ENCODE data around the gene SYT2. TPM values are rescaled to one million over a fixed set of nuclear protein-coding genes. Genes with fewer than 3 reads are reported as not detected.

Gene SYT2
- polyA plus RNA-seq, 1 of the 3 experiments (the other 2 are of a cell fraction), result 0.03 TPM

DNA sequence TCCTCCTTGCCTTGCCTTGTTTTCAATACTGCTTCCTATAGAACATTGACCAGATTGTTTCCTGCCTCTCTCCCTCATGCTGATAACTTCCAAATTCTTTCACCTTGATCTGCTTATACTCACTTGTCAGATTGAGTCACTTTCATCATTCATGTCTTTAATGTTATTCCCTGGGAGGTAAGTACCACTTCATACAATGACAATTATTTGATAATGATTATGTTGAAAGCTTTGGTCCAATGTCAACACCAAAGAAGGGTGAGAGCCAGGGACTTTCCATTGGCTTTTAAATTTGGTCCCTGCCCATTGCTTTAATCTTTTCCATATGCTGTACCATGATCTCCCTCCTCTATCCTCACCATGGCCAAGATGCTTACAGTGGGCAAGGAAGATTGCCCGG lies 137.4 kb downstream of the SYT2 start:
- H4K20me1 ChIP-seq (ENCODE audit: insufficient read depth), result no peaks in the 10 kb centered on the region
- peaks cover 46 to 60% of the 10 kb centered on the region in 2 experiments for H3K4me1 ChIP-seq (ENCODE audit: control insufficient read depth in 1 of 2, insufficient read depth in 2 of 2, low read depth in 1 of 2, low read length in 1 of 2)
- H3F3A ChIP-seq (replicated peaks; ENCODE audit: insufficient read depth), result peaks cover 25% of the 10 kb centered on the region
- 96% methylated on average over 1 of the region's 1 CpG for WGBS (ENCODE audit: low lambda C conversion rate)
- H3K79me2 ChIP-seq (ENCODE audit: insufficient read depth), result no peaks in the 10 kb centered on the region
- no peak overlapping the region for H3K9ac ChIP-seq
- H3K27ac ChIP-seq (ENCODE audit: low read depth in 2 of 2, low read length in 1 of 2), result peak overlapping the region in 1 of 2 experiments; percentile 61; a peak in 2 of 4 replicates
- H3K4me2 ChIP-seq, result no peak overlapping the region
- CTCF ChIA-PET, result interaction anchor here (1.4 to 4.0 kb wide), 6 partner anchors 11 to 147 kb away, joined by 3 to 23 read pairs (median 16); no protein-coding TSS in a partner anchor
- H3K4me3 ChIP-seq (ENCODE audit: low read depth in 2 of 2, low read length in 1 of 2), result no peak overlapping the region
- POLR2A ChIA-PET, result no interaction called here
- DNase-seq, result no peak
- no peaks in the 10 kb centered on the region for H3K27me3 ChIP-seq (ENCODE audit: insufficient read depth)
- no peaks in the 10 kb centered on the region for H3K9me3 ChIP-seq
- TF ChIP-seq TCF12 (IDR thresholded peaks at IDR 0.05) (peak; percentile 89), POLR2AphosphoS5 (IDR thresholded peaks at IDR 0.05; ENCODE audit: low read depth, low read length) (peak; percentile 41; the same call in 1 of the 2 replicates), EP300 (IDR thresholded peaks at IDR 0.05; ENCODE audit: borderline replicate concordance in 1 of 2, low read depth in 1 of 2, low read length in 1 of 2) (peak; percentile 37 to 67; a peak in 3 of 4 replicates), RFX5 (IDR thresholded peaks at IDR 0.05; ENCODE audit: low read length) (no peak), TEAD4 (IDR thresholded peaks at IDR 0.05; ENCODE audit: borderline replicate concordance, insufficient read depth) (no peak)
- TF ChIP-seq, protein P1, sequence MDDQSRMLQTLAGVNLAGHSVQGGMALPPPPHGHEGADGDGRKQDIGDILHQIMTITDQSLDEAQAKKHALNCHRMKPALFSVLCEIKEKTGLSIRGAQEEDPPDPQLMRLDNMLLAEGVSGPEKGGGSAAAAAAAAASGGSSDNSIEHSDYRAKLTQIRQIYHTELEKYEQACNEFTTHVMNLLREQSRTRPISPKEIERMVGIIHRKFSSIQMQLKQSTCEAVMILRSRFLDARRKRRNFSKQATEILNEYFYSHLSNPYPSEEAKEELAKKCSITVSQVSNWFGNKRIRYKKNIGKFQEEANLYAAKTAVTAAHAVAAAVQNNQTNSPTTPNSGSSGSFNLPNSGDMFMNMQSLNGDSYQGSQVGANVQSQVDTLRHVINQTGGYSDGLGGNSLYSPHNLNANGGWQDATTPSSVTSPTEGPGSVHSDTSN (IDR thresholded peaks at IDR 0.05), result peak; percentile 78
- no peak overlapping the region for H2AFZ ChIP-seq (ENCODE audit: low read depth)
- H3K9me2 ChIP-seq, result no peaks in the 10 kb centered on the region
- peaks cover 0 to 3% of the 10 kb centered on the region in 2 experiments for H3K36me3 ChIP-seq (replicated peaks in 1 of 2; ENCODE audit: control insufficient read depth in 1 of 2, insufficient read depth in 2 of 2, low read length in 1 of 2)

DNA sequence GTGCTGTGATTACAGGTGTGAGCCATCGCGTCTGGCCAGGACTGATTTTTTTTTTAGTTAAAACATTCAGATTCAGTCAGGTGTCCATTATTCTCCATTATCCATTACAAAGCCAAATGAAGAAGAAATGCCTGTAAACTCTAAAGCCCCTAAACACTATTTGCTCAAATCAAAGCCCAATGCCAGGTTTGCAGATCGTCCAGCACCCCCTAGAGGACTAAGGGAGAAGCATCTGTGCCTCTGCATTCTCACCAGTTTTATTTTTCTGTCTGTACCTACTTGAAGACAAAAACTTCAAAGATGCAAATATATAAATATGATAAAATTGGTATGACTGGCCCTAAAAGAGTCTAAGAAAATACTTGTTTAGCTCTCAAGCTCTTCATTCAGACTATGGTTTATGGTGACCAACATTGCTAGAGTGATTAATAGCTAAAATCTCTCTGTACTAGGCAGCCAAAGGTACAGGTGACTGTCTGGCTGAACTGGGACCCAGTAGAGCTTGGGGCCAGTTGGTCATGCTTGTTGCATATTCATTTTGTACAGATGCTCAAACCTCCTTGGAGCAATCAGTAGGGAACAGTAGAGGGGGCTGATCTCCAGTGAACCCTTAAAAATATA lies 138.4 kb downstream of the SYT2 start:
- 61% methylated on average over 3 of the region's 3 CpGs for whole genome bisulfite sequencing (ENCODE audit: low lambda C conversion rate)

More for the DNA sequence above, 138.4 kb downstream of the SYT2 start:
- Histone ChIP-seq H3K4me1 (ENCODE audit: control insufficient read depth in 1 of 2, insufficient read depth in 2 of 2, low read depth in 1 of 2, low read length in 1 of 2) (peaks cover 46 to 56% of the 10 kb centered on the region in 2 experiments), H3K27me3 (ENCODE audit: insufficient read depth) (no peaks in the 10 kb centered on the region), H3K27ac (ENCODE audit: low read depth in 2 of 2, low read length in 1 of 2) (peak overlapping the region in 1 of 2 experiments; percentile 36; a peak in 1 of 4 replicates), H3K4me2 (no peak overlapping the region), H3K9me3 (no peaks in the 10 kb centered on the region), H3K9me2 (no peaks in the 10 kb centered on the region), H3K36me3 (replicated peaks in 1 of 2; ENCODE audit: control insufficient read depth in 1 of 2, insufficient read depth in 2 of 2, low read length in 1 of 2) (peaks cover 0 to 3% of the 10 kb centered on the region in 2 experiments), H4K20me1 (ENCODE audit: insufficient read depth) (no peaks in the 10 kb centered on the region), H3K9ac (no peak overlapping the region), H3F3A (replicated peaks; ENCODE audit: insufficient read depth) (peaks cover 16% of the 10 kb centered on the region), H3K79me2 (ENCODE audit: insufficient read depth) (no peaks in the 10 kb centered on the region), H2AFZ (ENCODE audit: low read depth) (no peak overlapping the region), H3K4me3 (ENCODE audit: low read depth in 2 of 2, low read length in 1 of 2) (no peak overlapping the region)
- ChIA-PET POLR2A (no interaction called here), CTCF (interaction anchor here (0.7 to 4.0 kb wide), 22 partner anchors 9 to 437 kb away, joined by 3 to 23 read pairs (median 4); partner anchors contain the start of genes LGR6 and UBE2T)
- DNase-seq, result no peak
- TF ChIP-seq, protein P2, sequence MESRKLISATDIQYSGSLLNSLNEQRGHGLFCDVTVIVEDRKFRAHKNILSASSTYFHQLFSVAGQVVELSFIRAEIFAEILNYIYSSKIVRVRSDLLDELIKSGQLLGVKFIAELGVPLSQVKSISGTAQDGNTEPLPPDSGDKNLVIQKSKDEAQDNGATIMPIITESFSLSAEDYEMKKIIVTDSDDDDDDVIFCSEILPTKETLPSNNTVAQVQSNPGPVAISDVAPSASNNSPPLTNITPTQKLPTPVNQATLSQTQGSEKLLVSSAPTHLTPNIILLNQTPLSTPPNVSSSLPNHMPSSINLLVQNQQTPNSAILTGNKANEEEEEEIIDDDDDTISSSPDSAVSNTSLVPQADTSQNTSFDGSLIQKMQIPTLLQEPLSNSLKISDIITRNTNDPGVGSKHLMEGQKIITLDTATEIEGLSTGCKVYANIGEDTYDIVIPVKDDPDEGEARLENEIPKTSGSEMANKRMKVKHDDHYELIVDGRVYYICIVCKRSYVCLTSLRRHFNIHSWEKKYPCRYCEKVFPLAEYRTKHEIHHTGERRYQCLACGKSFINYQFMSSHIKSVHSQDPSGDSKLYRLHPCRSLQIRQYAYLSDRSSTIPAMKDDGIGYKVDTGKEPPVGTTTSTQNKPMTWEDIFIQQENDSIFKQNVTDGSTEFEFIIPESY (IDR thresholded peaks at IDR 0.05; ENCODE audit: borderline replicate concordance, low read depth), result no peak
- TF ChIP-seq RAD21 (IDR thresholded peaks at IDR 0.05; ENCODE audit: low read length), result peak; percentile 87
- TF ChIP-seq SMC3 (IDR thresholded peaks at IDR 0.05; ENCODE audit: low read depth, low read length), result peak; percentile 87
- TF ChIP-seq, protein P3, sequence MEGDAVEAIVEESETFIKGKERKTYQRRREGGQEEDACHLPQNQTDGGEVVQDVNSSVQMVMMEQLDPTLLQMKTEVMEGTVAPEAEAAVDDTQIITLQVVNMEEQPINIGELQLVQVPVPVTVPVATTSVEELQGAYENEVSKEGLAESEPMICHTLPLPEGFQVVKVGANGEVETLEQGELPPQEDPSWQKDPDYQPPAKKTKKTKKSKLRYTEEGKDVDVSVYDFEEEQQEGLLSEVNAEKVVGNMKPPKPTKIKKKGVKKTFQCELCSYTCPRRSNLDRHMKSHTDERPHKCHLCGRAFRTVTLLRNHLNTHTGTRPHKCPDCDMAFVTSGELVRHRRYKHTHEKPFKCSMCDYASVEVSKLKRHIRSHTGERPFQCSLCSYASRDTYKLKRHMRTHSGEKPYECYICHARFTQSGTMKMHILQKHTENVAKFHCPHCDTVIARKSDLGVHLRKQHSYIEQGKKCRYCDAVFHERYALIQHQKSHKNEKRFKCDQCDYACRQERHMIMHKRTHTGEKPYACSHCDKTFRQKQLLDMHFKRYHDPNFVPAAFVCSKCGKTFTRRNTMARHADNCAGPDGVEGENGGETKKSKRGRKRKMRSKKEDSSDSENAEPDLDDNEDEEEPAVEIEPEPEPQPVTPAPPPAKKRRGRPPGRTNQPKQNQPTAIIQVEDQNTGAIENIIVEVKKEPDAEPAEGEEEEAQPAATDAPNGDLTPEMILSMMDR (IDR thresholded peaks at IDR 0.05), result peak; percentile 93
- TF ChIP-seq, protein P4, sequence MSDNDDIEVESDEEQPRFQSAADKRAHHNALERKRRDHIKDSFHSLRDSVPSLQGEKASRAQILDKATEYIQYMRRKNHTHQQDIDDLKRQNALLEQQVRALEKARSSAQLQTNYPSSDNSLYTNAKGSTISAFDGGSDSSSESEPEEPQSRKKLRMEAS (IDR thresholded peaks at IDR 0.05; ENCODE audit: low read depth), result 0 out of 2 replicates have a peak, but pooled peaks have one; percentile 22

Measured in SK-N-SH (cell line).